HG03378 (cell line): ENCODE results near the gene WASF2.

Experiments
- ATAC-seq: cut with Tn5 transposase; IDR thresholded peaks from one replicate; pipeline ENCODE4 v1.9.1; 2021; ENCODE audit warnings: mild to moderate bottlenecking, moderate library complexity; ENCODE audit not compliant: unreplicated experiment

WASF2 gene

GRCh38 chr1:27522432-27523336, 32.7 kb upstream of the WASF2 start:
- no peak for ATAC-seq

- no peak for ATAC-seq
These were observed 32.0 kb upstream of the WASF2 start for GRCh38 chr1:27521861-27522431.

GRCh38 chr1:27521336-27521831, 31.4 kb upstream of the WASF2 start:
- ATAC-seq: no peak

- no peak for ATAC-seq
These were observed 30.7 kb upstream of the WASF2 start for GRCh38 chr1:27520651-27521050.

GRCh38 chr1:27519331-27520258, 29.6 kb upstream of the WASF2 start:
- ATAC-seq: no peak

GRCh38 chr1:27518808-27519207, 28.8 kb upstream of the WASF2 start:
- no peak for ATAC-seq

GRCh38 chr1:27517907-27518718, 28.1 kb upstream of the WASF2 start:
- no peak for ATAC-seq

- no peak for ATAC-seq
These were observed 27.3 kb upstream of the WASF2 start for GRCh38 chr1:27517301-27517700.

GRCh38 chr1:27515626-27516025, 25.7 kb upstream of the WASF2 start:
- no peak for ATAC-seq

GRCh38 chr1:27513958-27514357, 24.0 kb upstream of the WASF2 start:
- ATAC-seq: no peak

- ATAC-seq: no peak
These were observed 23.6 kb upstream of the WASF2 start for GRCh38 chr1:27513528-27513927.

GRCh38 chr1:27509127-27510080, 19.4 kb upstream of the WASF2 start:
- no peak for ATAC-seq

- no peak for ATAC-seq
These were observed 18.1 kb upstream of the WASF2 start for GRCh38 chr1:27507960-27508665.

GRCh38 chr1:27506703-27507102, 16.7 kb upstream of the WASF2 start:
- no peak for ATAC-seq

- no peak for ATAC-seq
These were observed 15.4 kb upstream of the WASF2 start for GRCh38 chr1:27505420-27505680.

- no peak for ATAC-seq
These were observed 14.8 kb upstream of the WASF2 start for GRCh38 chr1:27504588-27505419.

GRCh38 chr1:27503844-27504587, 14.0 kb upstream of the WASF2 start:
- no peak for ATAC-seq
